Left ventricle myocardium inferior (tissue), 1 donor: ENCODE results near the gene MRPS26. TPM values are rescaled to one million over a fixed set of nuclear protein-coding genes. Genes with fewer than 3 reads are reported as not detected.

Experiments used
- DNase-seq: peaks from one replicate; pipeline ENCODE4 v3.0.0-alpha.2; 2020
- H3K27ac ChIP-seq: fragments of 200-600 bp; replicated peaks from 2 replicates; pipeline ENCODE4 v1.8.0; 2021
- H3K27me3 ChIP-seq: fragments of 200-600 bp; 2 replicates; pipeline ENCODE4 v1.8.0; 2021; ENCODE audit warnings: low read depth
- H3K36me3 ChIP-seq: fragments of 200-600 bp; 2 replicates; pipeline ENCODE4 v1.8.0; 2021
- H3K4me1 ChIP-seq: fragments of 200-600 bp; 2 replicates; pipeline ENCODE4 v1.8.0; 2021
- H3K4me3 ChIP-seq: fragments of 200-600 bp; 2 replicates; pipeline ENCODE4 v1.8.0; 2021; ENCODE audit warnings: mild to moderate bottlenecking, moderate library complexity
- H3K9me3 ChIP-seq: fragments of 200-600 bp; replicated peaks from 2 replicates; pipeline ENCODE4 v1.8.0; 2021
- CTCF ChIP-seq: fragments of 200-600 bp; IDR thresholded peaks from 2 replicates; pipeline ENCODE4 v1.8.0; 2021; ENCODE audit warnings: antibody characterized with exemption, mild to moderate bottlenecking, borderline replicate concordance
- intact Hi-C: fragments of 100-400 bp; cut with micrococcal nuclease; formaldehyde crosslinking; loops from one replicate; pipeline ENCODE4 v1.11.0; 2022
- total RNA-seq: library from RNA; stranded (reverse); fragmentation: NEBNext Ultra II Directional; extraction: Animal tissue kit (Norgen Biotek cat#: 25700); gene quantifications from one replicate; pipeline ENCODE4 v1.2.1, GENCODE V29; 2021
- donor health status: DM: no; HTN: yes; CAD: no; lungs with severe emphysema.

MRPS26 gene
- total RNA-seq, 1 donor from 2014 or later: 55.6 TPM

DNA sequence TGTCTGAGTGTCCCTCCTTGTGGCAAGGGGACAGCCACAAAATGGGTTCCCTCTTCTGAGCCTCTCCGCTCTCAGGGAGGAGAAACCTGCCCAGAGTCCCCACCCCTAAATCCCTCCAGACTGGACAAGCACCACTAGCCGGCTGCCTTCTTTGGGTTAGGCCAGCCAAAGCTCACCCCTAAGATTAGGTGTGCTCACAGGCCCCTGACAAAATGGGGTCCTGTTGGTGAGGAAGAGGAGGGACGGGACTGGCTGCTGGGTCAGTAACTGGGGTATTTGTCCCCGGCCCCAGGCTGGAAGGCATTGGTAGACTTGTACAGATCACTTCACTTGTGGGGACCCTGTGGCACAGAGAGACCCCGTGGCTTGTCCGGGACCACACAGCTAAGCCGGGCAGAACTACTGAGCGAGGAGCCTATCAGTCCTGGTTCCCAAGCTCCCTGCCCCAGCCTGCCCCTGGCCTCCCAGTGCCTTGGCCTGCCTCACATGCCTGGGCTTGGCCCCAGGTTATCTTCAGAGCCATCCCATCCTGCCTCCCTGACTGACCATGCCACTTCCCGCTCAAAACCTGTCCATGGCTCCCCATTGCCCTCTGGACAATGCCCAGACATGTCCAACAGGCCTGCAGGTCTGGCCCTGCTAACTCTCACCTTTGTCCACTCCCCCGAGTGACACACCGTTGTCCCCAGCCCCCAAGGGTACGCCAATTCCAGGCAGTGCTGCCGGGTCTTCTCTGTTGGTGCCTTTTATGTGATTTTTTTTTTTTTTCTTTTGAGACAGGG is 49.2 kb downstream of the MRPS26 start:
- Histone ChIP-seq H3K9me3 (no peaks in the 10 kb centered on the region), H3K4me1 (peaks cover 9% of the 10 kb centered on the region), H3K27ac (no peak overlapping the region), H3K36me3 (no peaks in the 10 kb centered on the region), H3K4me3 (no peak overlapping the region), H3K27me3 (peaks cover 53% of the 10 kb centered on the region)
- DNase-seq: no peak
- intact Hi-C loops: no loop called here
- TF ChIP-seq CTCF: no peak

Other genes starting within 250 kb of the MRPS26 start
- gene CPXM1, start 245.4 kb upstream of the MRPS26 start, total RNA-seq: 0.69 TPM
- gene C20orf141, start 231.1 kb upstream of the MRPS26 start, total RNA-seq: not detected
- not detected for gene TMEM239, start 229.7 kb upstream of the MRPS26 start, total RNA-seq
- gene PCED1A, start 205.4 kb upstream of the MRPS26 start, total RNA-seq: 9.4 TPM
- gene VPS16, start 205.3 kb upstream of the MRPS26 start, total RNA-seq: 15.7 TPM
- gene PTPRA, start 172.6 kb upstream of the MRPS26 start, total RNA-seq: 23.5 TPM
- not detected for gene GNRH2, start 2.4 kb upstream of the MRPS26 start, total RNA-seq
- gene OXT, start 25.6 kb downstream of the MRPS26 start, total RNA-seq: not detected
- 0.38 TPM for gene AVP, start 38.7 kb downstream of the MRPS26 start, total RNA-seq
- gene FASTKD5, start 113.8 kb downstream of the MRPS26 start, total RNA-seq: 27.8 TPM
- 3.1 TPM for gene UBOX5, start 113.8 kb downstream of the MRPS26 start, total RNA-seq
- 13.4 TPM for gene LZTS3, start 127.5 kb downstream of the MRPS26 start, total RNA-seq
- gene DDRGK1, start 158.6 kb downstream of the MRPS26 start, total RNA-seq: 30.0 TPM
- gene ITPA, start 163.4 kb downstream of the MRPS26 start, total RNA-seq: 17.2 TPM
- gene SLC4A11, start 193.1 kb downstream of the MRPS26 start, total RNA-seq: 0.11 TPM